ENCODE data around the gene CLDND1.

DNA sequence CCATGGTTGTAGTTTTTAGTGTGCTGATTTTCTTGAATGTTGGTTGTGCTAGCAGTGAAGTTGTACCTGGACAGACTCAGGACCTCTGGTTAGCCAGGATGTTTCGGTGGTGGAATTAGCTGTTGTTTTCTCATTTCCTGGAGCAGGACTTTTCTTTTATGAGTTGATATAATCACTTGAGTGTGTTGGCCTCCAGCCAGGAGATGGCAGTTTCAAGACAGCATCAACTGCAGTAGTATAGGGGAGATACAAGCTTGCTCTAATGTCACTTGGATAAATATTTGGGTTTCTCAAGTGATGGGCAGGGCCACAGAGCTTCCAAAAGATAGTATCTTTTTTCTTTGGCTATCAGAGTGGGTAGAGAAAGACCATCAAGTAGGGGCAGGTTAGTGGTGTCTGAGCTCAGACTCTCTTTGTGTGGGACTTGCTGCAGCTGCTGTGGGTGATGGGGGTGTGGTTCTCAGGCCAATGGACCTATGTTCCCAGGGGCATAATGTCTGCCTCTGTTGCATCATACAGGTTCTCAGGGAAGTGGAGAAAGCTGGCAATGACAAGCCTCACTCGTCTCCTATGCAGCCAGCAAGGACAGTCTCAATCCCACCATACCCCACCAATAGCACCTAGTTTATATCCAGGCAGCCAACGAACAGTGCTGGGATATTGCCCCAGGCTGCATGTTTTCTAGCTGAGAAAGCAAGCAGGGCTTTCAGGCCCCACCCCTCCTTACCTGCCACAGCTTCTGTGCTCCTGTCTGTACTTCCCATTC lies 39.8 kb downstream of the CLDND1 start:
- no peak for TF ChIP-seq CTCF (IDR thresholded peaks at IDR 0.05; ENCODE audit: insufficient read depth, low read length, poor library complexity, severe bottlenecking)
- no peak for TF ChIP-seq EZH2phosphoT487 (conservative IDR thresholded peaks at IDR 0.05; ENCODE audit: low read length)

Measured in SU-DHL-6 (cell line).